HG02759 (cell line): Measurements from ENCODE around the gene ALDH18A1.
A peak's percentile ranks its signal among the peaks of the same experiment; 100 is the strongest.
"Not testable (repeated sequence)": the region's sequence is repeated elsewhere in the genome, so short reads cannot be mapped to it uniquely, and the experiment has no call there.

Source experiments
- ATAC-seq: cut with Tn5 transposase; IDR thresholded peaks from one replicate; pipeline ENCODE4 v1.9.1; 2021; ENCODE audit warnings: mild to moderate bottlenecking, moderate library complexity; ENCODE audit not compliant: unreplicated experiment

Gene ALDH18A1

GRCh38 chr10:95656291-95657164 is at the start of gene ALDH18A1:
Gene ALDH18A1, minus strand, starts transcription at chr10:95656711. Its CDS starts 3,334 bp downstream, at chr10:95653377.
- ATAC-seq, result peak; percentile 92

GRCh38 chr10:95698415-95698814 is 41.9 kb upstream of the ALDH18A1 start:
- no peak for ATAC-seq

DNA sequence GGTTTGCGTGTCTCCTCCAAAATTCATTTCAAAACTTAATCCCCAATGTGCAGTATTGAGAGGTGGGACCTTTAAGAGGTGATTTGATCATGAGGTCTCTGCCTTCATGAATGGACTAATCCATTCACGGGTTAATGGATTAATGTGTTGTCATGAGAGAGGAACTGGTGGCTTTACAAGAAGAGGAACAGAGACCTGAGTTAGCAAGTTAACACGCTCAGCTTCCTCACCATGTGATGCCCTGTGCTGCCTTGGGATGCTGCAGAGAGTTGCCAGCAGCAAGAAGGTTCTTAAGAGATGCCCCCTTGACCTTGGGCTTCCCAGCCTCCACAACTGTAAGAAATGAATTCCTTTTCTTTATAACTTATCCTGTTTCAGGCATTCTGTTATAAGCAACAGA is 40.9 kb upstream of the ALDH18A1 start:
- peak; percentile 23 for ATAC-seq

- no peak for ATAC-seq
Observed at GRCh38 chr10:95694665-95695064, 38.2 kb upstream of the ALDH18A1 start.

- peak; percentile 97 for ATAC-seq
Observed at GRCh38 chr10:95693668-95694534, 37.4 kb upstream of the ALDH18A1 start, which contains the start of gene TCTN3. Gene TCTN3, minus strand, starts transcription at chr10:95693927. Its CDS starts 28 bp downstream, at chr10:95693899.

- peak; percentile 1 for ATAC-seq
Observed at GRCh38 chr10:95693071-95693667, 36.7 kb upstream of the ALDH18A1 start.

DNA sequence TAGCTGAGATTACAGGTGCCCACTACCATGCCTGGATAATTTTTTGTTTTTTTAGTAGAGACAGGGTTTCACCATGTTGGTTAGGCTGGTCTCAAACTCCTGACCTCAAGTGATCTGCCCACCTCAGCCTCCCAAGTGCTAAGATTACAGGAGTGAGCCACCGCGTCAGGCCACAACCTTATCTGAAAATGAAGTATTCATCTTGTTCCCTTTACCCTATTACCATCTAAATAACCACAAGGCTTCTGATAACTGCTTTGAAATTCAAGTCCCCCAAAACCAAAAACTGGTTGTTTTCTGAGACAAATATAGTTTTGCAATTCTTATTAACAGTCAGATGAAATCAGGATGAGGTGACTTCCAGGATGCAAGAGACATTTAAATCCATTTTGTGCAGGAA is 34.8 kb upstream of the ALDH18A1 start:
- ATAC-seq, result no peak

DNA sequence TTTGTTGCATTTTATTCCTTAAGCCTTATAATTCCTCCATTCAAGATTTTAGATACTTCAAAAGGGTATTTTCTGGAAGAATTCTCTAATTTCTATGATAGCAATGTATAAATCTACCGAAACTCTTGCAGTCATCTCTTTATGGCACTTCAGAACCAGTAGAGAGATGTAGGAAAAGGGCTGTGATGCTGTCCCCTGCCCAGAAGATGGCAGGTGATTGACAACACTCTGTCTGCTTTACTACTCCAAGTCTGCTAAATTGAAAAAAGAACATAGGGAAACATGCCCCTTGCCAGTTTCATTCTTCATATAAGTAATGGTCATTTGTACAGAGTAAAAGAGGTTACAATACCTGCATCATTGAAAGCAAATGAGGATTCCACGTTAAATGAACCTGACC is 32.1 kb upstream of the ALDH18A1 start:
- no peak for ATAC-seq

- ATAC-seq, result no peak
Observed at GRCh38 chr10:95683966-95684365, 27.5 kb upstream of the ALDH18A1 start.

GRCh38 chr10:95675403-95676116 is 19.0 kb upstream of the ALDH18A1 start:
- ATAC-seq, result no peak

DNA sequence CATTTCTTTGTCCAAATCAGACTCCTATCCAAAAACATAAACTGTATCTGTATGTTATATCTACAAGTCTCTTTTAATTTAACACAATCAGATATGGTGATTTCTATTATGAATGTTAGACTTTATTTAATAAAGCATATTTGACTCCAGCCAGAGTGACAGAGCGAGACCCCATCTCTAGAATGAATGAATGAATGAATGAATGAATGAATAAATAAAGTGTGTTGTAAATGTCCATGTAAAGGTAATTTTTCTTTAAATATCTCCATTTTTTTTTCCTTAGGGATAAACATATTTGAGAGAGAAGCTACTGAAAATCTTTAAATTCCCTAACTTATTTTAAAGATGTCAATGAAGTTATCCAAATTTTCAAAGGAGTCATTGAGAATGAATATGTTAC is 18.1 kb upstream of the ALDH18A1 start:
- ATAC-seq, result no peak

GRCh38 chr10:95672641-95673040 is 16.1 kb upstream of the ALDH18A1 start:
- ATAC-seq, result not testable (repeated sequence)

- no peak for ATAC-seq
Observed at GRCh38 chr10:95664543-95664942, 8.0 kb upstream of the ALDH18A1 start.

- no peak for ATAC-seq
Observed at GRCh38 chr10:95663496-95663895, 7.0 kb upstream of the ALDH18A1 start.

- ATAC-seq, result no peak
Observed at GRCh38 chr10:95661818-95662217, 5.3 kb upstream of the ALDH18A1 start.

GRCh38 chr10:95660283-95660682 is 3.8 kb upstream of the ALDH18A1 start:
- no peak for ATAC-seq

DNA sequence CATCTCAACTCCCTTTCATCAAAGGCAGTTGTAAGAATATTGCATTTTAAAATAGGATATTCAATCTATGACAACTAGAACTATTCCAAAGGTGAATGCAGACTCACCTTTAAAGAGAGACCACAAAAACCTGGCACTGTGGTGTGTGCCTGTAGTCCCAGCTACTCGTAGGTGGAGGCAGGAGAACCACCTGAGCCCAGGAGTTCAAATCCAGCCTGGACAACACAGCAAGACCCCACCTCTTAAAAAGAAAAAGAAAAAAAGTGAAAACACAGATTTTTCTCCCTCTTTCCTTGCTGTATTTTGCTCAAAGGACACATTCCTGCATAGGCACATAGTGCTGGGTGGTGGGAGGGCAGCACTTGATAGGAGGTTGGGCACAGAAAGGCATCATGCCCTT is 739 bp upstream of the ALDH18A1 start:
- no peak for ATAC-seq

GRCh38 chr10:95655571-95656290 is 780 bp downstream of the ALDH18A1 start:
- ATAC-seq, result peak; percentile 13

- ATAC-seq, result no peak
Observed at GRCh38 chr10:95653895-95654294, 2.6 kb downstream of the ALDH18A1 start.
